ENCODE data around the gene ZNF157. TPM values are rescaled to one million over a fixed set of nuclear protein-coding genes. Genes with fewer than 3 reads are reported as not detected.
"Not testable (repeated sequence)": the region's sequence is repeated elsewhere in the genome, so short reads cannot be mapped to it uniquely, and the experiment has no call there.

The ZNF157 gene
- total RNA-seq, 1 donor from 2014 or later: 0.47 TPM

DNA sequence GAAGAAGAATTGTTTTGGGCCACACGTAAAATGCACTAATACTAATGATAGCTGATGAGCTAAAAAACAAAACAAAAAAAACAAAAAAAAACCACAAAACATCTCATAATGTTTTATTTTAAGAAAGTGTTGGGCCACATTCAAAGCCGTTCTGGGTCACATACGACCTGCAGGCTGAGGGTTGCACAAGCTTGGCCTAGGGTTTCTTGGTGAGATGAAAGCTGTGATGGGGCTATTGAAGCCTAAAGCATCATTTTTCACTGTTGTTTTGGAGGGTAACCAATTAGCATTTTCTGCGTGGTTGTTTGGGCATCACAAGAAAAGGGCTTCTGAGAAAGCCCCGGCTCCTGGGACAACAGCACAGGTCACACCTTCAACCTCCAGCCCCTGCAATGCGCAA, 42.5 kb upstream of the ZNF157 start:
- Mint-ChIP-seq H3K4me3 (no peak overlapping the region), H3K36me3 (no peaks in the 10 kb centered on the region), H3K27ac (peak overlapping the region; percentile 93), H3K4me1 (peaks cover 14% of the 10 kb centered on the region), H3K9me3 (no peaks in the 10 kb centered on the region), H3K27me3 (ENCODE audit: insufficient read depth, low read depth) (peaks cover 3% of the 10 kb centered on the region)
- no peak overlapping the region for H3K4me3 ChIP-seq
- no peak for DNase-seq (ENCODE audit: low spot score)
- no peaks in the 10 kb centered on the region for H3F3A ChIP-seq (ENCODE audit: low read depth)
- H3K9me3 ChIP-seq (ENCODE audit: low read depth): no peaks in the 10 kb centered on the region
- no peak overlapping the region for H2AFZ ChIP-seq (replicated peaks)
- no peak overlapping the region for H3K27ac ChIP-seq
- TF ChIP-seq, protein P1, sequence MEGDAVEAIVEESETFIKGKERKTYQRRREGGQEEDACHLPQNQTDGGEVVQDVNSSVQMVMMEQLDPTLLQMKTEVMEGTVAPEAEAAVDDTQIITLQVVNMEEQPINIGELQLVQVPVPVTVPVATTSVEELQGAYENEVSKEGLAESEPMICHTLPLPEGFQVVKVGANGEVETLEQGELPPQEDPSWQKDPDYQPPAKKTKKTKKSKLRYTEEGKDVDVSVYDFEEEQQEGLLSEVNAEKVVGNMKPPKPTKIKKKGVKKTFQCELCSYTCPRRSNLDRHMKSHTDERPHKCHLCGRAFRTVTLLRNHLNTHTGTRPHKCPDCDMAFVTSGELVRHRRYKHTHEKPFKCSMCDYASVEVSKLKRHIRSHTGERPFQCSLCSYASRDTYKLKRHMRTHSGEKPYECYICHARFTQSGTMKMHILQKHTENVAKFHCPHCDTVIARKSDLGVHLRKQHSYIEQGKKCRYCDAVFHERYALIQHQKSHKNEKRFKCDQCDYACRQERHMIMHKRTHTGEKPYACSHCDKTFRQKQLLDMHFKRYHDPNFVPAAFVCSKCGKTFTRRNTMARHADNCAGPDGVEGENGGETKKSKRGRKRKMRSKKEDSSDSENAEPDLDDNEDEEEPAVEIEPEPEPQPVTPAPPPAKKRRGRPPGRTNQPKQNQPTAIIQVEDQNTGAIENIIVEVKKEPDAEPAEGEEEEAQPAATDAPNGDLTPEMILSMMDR (IDR thresholded peaks at IDR 0.05): no peak
- no peak for TF ChIP-seq EZH2 (IDR thresholded peaks at IDR 0.05)
- no peak for TF ChIP-seq EZH2phosphoT487 (IDR thresholded peaks at IDR 0.05)
- no peaks in the 10 kb centered on the region for H3K79me2 ChIP-seq (ENCODE audit: low read depth)
- H3K4me2 ChIP-seq: no peak overlapping the region
- H3K27me3 ChIP-seq: no peaks in the 10 kb centered on the region
- H3K9ac ChIP-seq: no peak overlapping the region
- H3K4me1 ChIP-seq: no peaks in the 10 kb centered on the region
- H4K20me1 ChIP-seq (ENCODE audit: low read depth): no peaks in the 10 kb centered on the region
- H3K36me3 ChIP-seq: no peaks in the 10 kb centered on the region

DNA sequence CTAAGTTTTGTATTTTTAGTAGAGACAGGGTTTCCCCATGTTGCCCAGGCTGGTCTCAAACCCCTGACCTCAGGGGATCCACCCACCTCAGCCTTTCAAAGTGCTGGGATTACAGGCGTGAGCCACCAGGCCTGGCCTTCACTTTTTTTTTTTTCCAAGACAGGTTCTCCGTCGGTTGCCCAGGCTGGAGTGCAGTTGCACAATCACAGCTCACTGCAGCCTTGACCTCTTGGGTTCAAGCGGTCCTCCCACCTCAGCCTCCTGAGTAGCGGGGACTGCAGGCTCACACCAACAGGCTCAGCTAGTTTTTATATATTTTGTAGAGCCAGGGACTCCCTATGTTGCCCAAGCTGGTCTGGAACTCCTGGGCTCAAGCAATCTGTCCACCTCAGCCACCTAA, 37.6 kb upstream of the ZNF157 start:
- H3K27me3 ChIP-seq; H3K27me3 Mint-ChIP-seq (ENCODE audit: insufficient read depth, low read depth); H3F3A ChIP-seq (ENCODE audit: low read depth); H3K79me2 ChIP-seq (ENCODE audit: low read depth); H3K4me3 Mint-ChIP-seq; DNase-seq (ENCODE audit: low spot score); H3K4me1 Mint-ChIP-seq; H3K4me2 ChIP-seq; H3K36me3 Mint-ChIP-seq; H3K4me3 ChIP-seq; H3K4me1 ChIP-seq; H3K9me3 Mint-ChIP-seq; H3K9me3 ChIP-seq (ENCODE audit: low read depth); H3K9ac ChIP-seq; H3K36me3 ChIP-seq; H2AFZ ChIP-seq (replicated peaks); H3K27ac Mint-ChIP-seq; H3K27ac ChIP-seq; H4K20me1 ChIP-seq (ENCODE audit: low read depth): not testable (repeated sequence)

GRCh38 chrX:47351706-47352105, 18.7 kb upstream of the ZNF157 start:
- DNase-seq (ENCODE audit: low spot score): no peak
- Histone ChIP-seq H3K79me2 (ENCODE audit: low read depth) (no peaks in the 10 kb centered on the region), H4K20me1 (ENCODE audit: low read depth) (no peaks in the 10 kb centered on the region), H3K9me3 (ENCODE audit: low read depth) (no peaks in the 10 kb centered on the region), H3F3A (ENCODE audit: low read depth) (no peaks in the 10 kb centered on the region), H3K4me3 (no peak overlapping the region), H3K27me3 (no peaks in the 10 kb centered on the region), H3K9ac (no peak overlapping the region), H3K4me2 (no peak overlapping the region), H3K27ac (no peak overlapping the region), H3K4me1 (no peaks in the 10 kb centered on the region), H2AFZ (replicated peaks) (no peak overlapping the region), H3K36me3 (no peaks in the 10 kb centered on the region)
- H3K27me3 Mint-ChIP-seq (ENCODE audit: insufficient read depth, low read depth): peaks cover 9% of the 10 kb centered on the region
- no peak overlapping the region for H3K4me3 Mint-ChIP-seq
- no peak overlapping the region for H3K27ac Mint-ChIP-seq
- peaks cover 16% of the 10 kb centered on the region for H3K9me3 Mint-ChIP-seq
- no peaks in the 10 kb centered on the region for H3K4me1 Mint-ChIP-seq
- H3K36me3 Mint-ChIP-seq: no peaks in the 10 kb centered on the region
- no peak for TF ChIP-seq EZH2 (IDR thresholded peaks at IDR 0.05)

DNA sequence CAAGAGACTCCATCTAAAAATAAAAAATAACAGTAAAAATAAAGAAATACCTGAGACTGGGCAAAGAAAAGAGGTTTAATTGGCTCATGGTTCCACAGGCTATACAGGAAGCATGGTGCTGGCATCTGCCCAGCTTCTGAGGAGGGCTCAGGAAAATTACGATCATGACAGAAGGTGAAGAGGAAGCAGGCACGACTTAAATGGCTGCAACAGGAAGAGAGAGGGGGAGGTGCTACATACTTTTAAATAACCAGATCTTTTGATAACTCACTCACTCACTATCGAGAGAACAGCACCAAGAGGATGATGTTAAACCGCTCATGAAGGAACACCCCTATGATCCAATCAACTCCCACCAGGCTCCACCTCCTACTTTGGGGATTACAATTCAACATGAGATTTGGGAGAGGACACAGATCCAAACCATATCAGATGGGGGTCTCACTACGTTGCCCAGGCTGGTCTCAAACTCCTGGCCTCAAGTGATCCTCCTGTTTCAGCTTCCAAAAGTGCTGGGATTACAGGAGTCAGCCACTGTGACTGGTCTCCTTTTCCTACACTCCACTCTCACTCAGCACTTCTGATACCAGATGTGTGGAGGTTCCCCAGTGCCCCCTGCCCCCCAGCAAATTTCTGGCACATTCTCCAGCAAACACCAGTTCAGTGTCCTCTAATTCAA, 11.9 kb upstream of the ZNF157 start:
- no peak overlapping the region for H3K4me3 ChIP-seq
- H3K27ac Mint-ChIP-seq: peak overlapping the region; percentile 80
- peaks cover 26% of the 10 kb centered on the region for H3F3A ChIP-seq (ENCODE audit: low read depth)
- peaks cover 6% of the 10 kb centered on the region for H3K9me3 Mint-ChIP-seq
- peaks cover 9% of the 10 kb centered on the region for H3K4me1 ChIP-seq
- H4K20me1 ChIP-seq (ENCODE audit: low read depth): no peaks in the 10 kb centered on the region
- H3K9ac ChIP-seq: no peak overlapping the region
- no peaks in the 10 kb centered on the region for H3K36me3 Mint-ChIP-seq
- H3K4me2 ChIP-seq: no peak overlapping the region
- no peaks in the 10 kb centered on the region for H3K9me3 ChIP-seq (ENCODE audit: low read depth)
- no peak overlapping the region for H3K4me3 Mint-ChIP-seq
- H3K27me3 Mint-ChIP-seq (ENCODE audit: insufficient read depth, low read depth): peaks cover 8% of the 10 kb centered on the region
- H2AFZ ChIP-seq (replicated peaks): no peak overlapping the region
- DNase-seq (ENCODE audit: low spot score): no peak
- H3K36me3 ChIP-seq: no peaks in the 10 kb centered on the region
- TF ChIP-seq, protein P1 (IDR thresholded peaks at IDR 0.05): no peak
- TF ChIP-seq EZH2phosphoT487 (IDR thresholded peaks at IDR 0.05) (no peak), EZH2 (IDR thresholded peaks at IDR 0.05) (no peak)
- no peaks in the 10 kb centered on the region for H3K27me3 ChIP-seq
- no peaks in the 10 kb centered on the region for H3K79me2 ChIP-seq (ENCODE audit: low read depth)
- H3K4me1 Mint-ChIP-seq: peaks cover 18% of the 10 kb centered on the region
- H3K27ac ChIP-seq: no peak overlapping the region

Measured in neural progenitor cell (in vitro differentiated cells).